HG02981 (cell line): Measurements from ENCODE around the gene SCGB1C1.
A peak's percentile ranks its signal among the peaks of the same experiment; 100 is the strongest.
"Not testable (repeated sequence)": the region's sequence is repeated elsewhere in the genome, so short reads cannot be mapped to it uniquely, and the experiment has no call there.

ENCODE experiments used
- ATAC-seq: cut with Tn5 transposase; IDR thresholded peaks from one replicate; pipeline ENCODE4 v1.9.1; 2021; ENCODE audit warnings: mild to moderate bottlenecking, moderate library complexity; ENCODE audit not compliant: unreplicated experiment

The SCGB1C1 gene

GRCh38 chr11:236774-237767 lies 44.2 kb downstream of the SCGB1C1 start, which contains the start of gene PSMD13:
TSS of gene PSMD13 (plus strand) at chr11:236976. CDS start at chr11:237050, 74 bp downstream.
- peak; percentile 78 for ATAC-seq

DNA sequence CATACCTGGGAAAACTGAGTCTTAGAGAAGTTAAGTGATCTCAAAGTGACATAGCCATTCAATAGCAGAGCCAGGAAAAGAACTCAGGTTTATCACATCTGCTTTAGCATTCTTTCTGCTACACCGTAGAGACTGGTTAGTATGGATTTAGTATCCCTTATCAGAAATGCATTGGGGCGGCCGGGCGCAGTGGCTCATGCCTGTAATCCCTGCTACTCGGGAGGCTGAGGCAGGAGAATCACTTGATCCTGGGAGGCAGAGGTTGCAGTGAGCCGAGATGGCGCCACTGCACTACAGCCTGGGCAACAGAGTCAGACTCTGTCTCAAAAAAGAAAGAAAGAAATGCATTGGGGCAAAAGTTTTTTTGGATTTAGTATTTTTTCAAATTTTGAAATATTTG lies 45.5 kb downstream of the SCGB1C1 start:
- not testable (repeated sequence) for ATAC-seq

GRCh38 chr11:240315-240714 lies 47.4 kb downstream of the SCGB1C1 start:
- ATAC-seq: no peak

- no peak for ATAC-seq
Observed at GRCh38 chr11:241634-242033, 48.8 kb downstream of the SCGB1C1 start.
